ENCODE data around the gene MCRS1.

- TF ChIP-seq, protein P1, sequence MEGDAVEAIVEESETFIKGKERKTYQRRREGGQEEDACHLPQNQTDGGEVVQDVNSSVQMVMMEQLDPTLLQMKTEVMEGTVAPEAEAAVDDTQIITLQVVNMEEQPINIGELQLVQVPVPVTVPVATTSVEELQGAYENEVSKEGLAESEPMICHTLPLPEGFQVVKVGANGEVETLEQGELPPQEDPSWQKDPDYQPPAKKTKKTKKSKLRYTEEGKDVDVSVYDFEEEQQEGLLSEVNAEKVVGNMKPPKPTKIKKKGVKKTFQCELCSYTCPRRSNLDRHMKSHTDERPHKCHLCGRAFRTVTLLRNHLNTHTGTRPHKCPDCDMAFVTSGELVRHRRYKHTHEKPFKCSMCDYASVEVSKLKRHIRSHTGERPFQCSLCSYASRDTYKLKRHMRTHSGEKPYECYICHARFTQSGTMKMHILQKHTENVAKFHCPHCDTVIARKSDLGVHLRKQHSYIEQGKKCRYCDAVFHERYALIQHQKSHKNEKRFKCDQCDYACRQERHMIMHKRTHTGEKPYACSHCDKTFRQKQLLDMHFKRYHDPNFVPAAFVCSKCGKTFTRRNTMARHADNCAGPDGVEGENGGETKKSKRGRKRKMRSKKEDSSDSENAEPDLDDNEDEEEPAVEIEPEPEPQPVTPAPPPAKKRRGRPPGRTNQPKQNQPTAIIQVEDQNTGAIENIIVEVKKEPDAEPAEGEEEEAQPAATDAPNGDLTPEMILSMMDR (conservative IDR thresholded peaks at IDR 0.05): no peak
- TF ChIP-seq EZH2 (IDR thresholded peaks at IDR 0.05; ENCODE audit: low read depth): no peak
Measured at GRCh38 chr12:49559011-49559675, 8.8 kb downstream of the MCRS1 start.

Measured in PC-9 (cell line).